Astrocyte of the cerebellum (primary cell): Measurements from ENCODE around the gene HOXA7.

Source experiments
- DNase-seq: peaks from one replicate; pipeline ENCODE4 v3.0.0-alpha.2; 2011; ENCODE audit warnings: low read depth
- H3K4me3 ChIP-seq: 2 replicates; pipeline ENCODE4 v1.5.1; 2011; ENCODE audit warnings: mild to moderate bottlenecking, low read depth, low read length, moderate library complexity
- CTCF ChIP-seq: IDR thresholded peaks from 2 replicates; pipeline ENCODE4 v1.5.1; 2012; ENCODE audit warnings: low read length, low read depth, moderate library complexity, mild to moderate bottlenecking; ENCODE audit errors: missing control alignments
- in situ Hi-C: cut with HindIII; loops from 2 replicates; pipeline ENCODE4 v1.10.0; 2017; ENCODE audit warnings: low sequenced_read_pairs

The HOXA7 gene

GRCh38 chr7:27146491-27147198 lies 9.8 kb downstream of the HOXA7 start:
- in situ Hi-C loops = no loop called here
- H3K4me3 ChIP-seq = no peak overlapping the region
- DNase-seq = no peak
- TF ChIP-seq CTCF = no peak

- in situ Hi-C loops = no loop called here
- no peak for DNase-seq
- H3K4me3 ChIP-seq = no peak overlapping the region
- no peak for TF ChIP-seq CTCF
These were observed 10.5 kb downstream of the HOXA7 start for GRCh38 chr7:27145914-27146412.

- no peak for DNase-seq
- H3K4me3 ChIP-seq = no peak overlapping the region
- in situ Hi-C loops = no loop called here
- no peak for TF ChIP-seq CTCF
These were observed 11.1 kb downstream of the HOXA7 start for GRCh38 chr7:27145165-27145913.

GRCh38 chr7:27144781-27145164 lies 11.7 kb downstream of the HOXA7 start:
- TF ChIP-seq CTCF = no peak
- no peak overlapping the region for H3K4me3 ChIP-seq
- in situ Hi-C loops = no loop called here
- no peak for DNase-seq

GRCh38 chr7:27143950-27144780 lies 12.3 kb downstream of the HOXA7 start:
- no peak for DNase-seq
- TF ChIP-seq CTCF = no peak
- no peak overlapping the region for H3K4me3 ChIP-seq
- in situ Hi-C loops = no loop called here
